Tibial nerve (tissue), 3 donors: ENCODE measurements around the gene C1orf56.

ENCODE experiments used
- CTCF ChIP-seq, 5 experiments: fragments of 200-600 bp in 3 of 5; fragments of 450-650 bp in 2 of 5; sonication (generic) in 3 of 5; IDR thresholded peaks; one replicate each; pipeline ENCODE4 v1.5.1; 2016 to 2019; ENCODE audit warnings: antibody characterized with exemption in 5 of 5, mild to moderate bottlenecking in 3 of 5, moderate library complexity in 2 of 5
- POLR2A ChIP-seq, 2 donors: fragments of 450-650 bp; IDR thresholded peaks; one replicate each; pipeline ENCODE4 v1.6.1; 2017; ENCODE audit warnings: antibody characterized with exemption in 2 of 2, mild to moderate bottlenecking in 2 of 2, moderate library complexity in 2 of 2

DNA sequence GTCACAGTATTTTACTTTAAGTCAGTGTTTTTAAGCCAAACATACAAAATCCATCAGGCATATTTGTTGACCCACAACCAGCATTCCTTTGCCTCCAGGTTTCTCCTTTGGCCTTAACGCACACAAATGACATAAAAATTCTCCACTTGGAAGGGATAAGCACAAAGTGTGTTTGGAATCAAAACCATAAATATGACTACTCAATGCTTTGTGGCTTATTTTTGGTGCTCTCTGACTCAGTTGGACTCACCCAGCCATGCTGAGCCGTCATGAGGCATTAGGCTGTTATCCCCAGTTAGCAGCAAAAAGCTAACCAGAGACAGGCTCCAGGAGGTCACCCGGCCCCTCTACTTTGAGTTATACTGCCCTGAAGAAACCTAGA lies 38.4 kb upstream of the C1orf56 start:
- no peak for TF ChIP-seq CTCF (IDR thresholded peaks at IDR 0.05)
- TF ChIP-seq POLR2A (IDR thresholded peaks at IDR 0.05): no peak
